ENCODE measurements around the gene TSSK2.

DNA sequence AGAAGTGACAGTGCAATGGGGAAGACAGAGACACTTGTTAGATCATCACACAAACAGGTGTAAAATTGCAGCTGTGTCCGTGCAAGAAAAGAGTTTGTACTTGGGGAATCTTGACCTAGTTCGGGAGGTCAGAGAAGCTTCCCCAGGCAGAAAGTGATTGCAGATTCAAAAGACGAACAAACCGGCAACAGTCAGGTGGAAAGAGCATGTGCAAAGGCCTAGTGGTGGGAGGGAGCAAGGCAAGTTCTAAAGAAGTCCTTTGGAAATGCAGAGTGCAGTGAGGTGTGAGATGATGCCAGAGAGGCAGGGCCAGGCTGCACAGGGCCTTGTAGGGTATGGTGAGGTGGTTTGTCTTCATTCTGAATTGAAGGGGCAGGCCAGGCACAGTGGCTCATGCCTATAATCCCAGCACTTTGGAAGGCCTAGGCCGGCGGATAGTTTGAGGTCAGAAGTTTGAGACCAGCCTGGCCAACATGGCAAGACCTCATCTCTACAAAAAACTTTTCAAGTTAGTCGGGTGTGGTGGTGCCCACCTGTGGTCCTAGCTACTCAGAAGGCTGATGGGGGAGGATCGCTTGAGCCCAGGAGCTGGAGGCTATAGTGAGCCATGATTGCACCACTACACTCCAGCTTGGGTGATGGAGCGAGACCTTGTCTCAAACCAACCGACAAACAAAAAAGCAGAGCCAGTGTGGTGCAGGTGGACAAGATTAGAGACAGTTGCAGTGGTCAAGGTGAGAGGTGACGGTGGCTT lies 15.3 kb downstream of the TSSK2 start:
- TF ChIP-seq ZNF510 (tag by site-specific recombination; IDR thresholded peaks at IDR 0.05; ENCODE audit: insufficient replicate concordance) (no peak), ZNF324 (tag by site-specific recombination; IDR thresholded peaks at IDR 0.05) (no peak), ZNF121 (tag by site-specific recombination; IDR thresholded peaks at IDR 0.05) (no peak), ZNF274 (IDR thresholded peaks at IDR 0.05; ENCODE audit: low read length) (no peak), ZNF274 (tag by site-specific recombination; IDR thresholded peaks at IDR 0.05; ENCODE audit: borderline replicate concordance) (no peak), ZNF670 (tag by site-specific recombination; IDR thresholded peaks at IDR 0.05; ENCODE audit: low read depth) (no peak), ZNF426 (tag by site-specific recombination; IDR thresholded peaks at IDR 0.05) (no peak)
